GM12878 (cell line): ENCODE data around the gene CTNNA3. TPM values are rescaled to one million over a fixed set of nuclear protein-coding genes. Genes with fewer than 3 reads are reported as not detected.

Experiments
- ATAC-seq: fragments of 200-7000 bp; cut with Tn5 transposase; 3 replicates; pipeline ENCODE4 v1.9.1; 2020; ENCODE audit warnings: mild to moderate bottlenecking, moderate library complexity
- BruUV-seq: library from RNA; stranded (reverse); fragments of 400-500 nt; replicated peaks from 2 replicates; lab custom pipeline; 2021; lab: Mats Ljungman, UMichigan
- CTCF ChIA-PET: fragments of 300-600 bp; sonication (Branson Sonifier 250); formaldehyde crosslinking; extraction: SDS; loops from one replicate; lab custom pipeline; 2021; ENCODE audit warnings: inconsistent platforms; lab: Yijun Ruan, JAX
- POLR2A ChIA-PET: fragments of 350-600 bp; formaldehyde crosslinking; extraction: SDS; loops from one replicate; lab custom pipeline; 2021; ENCODE audit warnings: inconsistent platforms; lab: Charles Lee
- RAD21 ChIA-PET: fragments of 300-600 bp; sonication (Branson Sonifier 250); formaldehyde crosslinking; loops from one replicate; lab custom pipeline; 2023; ENCODE audit warnings: antibody characterized with exemption; ENCODE audit not compliant: unreplicated experiment; lab: Charles Lee
- SMC1A ChIA-PET: fragments of 300-600 bp; sonication (Branson Sonifier 250); formaldehyde crosslinking; loops from one replicate; lab custom pipeline; 2023; ENCODE audit not compliant: unreplicated experiment, uncharacterized antibody; lab: Charles Lee
- DNase-seq: peaks from one replicate; pipeline ENCODE4 v3.0.0-alpha.2; 2011; ENCODE audit warnings: low read depth, low spot score
- FAIRE-seq: peaks from 3 replicates; lab custom pipeline; 2011; peaks lifted over from hg19 to GRCh38; lab: Jason Lieb, UNC
- H2AFZ ChIP-seq: 2 replicates; pipeline ENCODE4 v1.6.0; 2011; ENCODE audit warnings: low read depth, low read length, control low read depth; ENCODE audit not compliant: control insufficient read depth
- H3K27ac ChIP-seq: 2 replicates; pipeline ENCODE4 v1.5.1; 2011; ENCODE audit warnings: control low read depth; ENCODE audit not compliant: control insufficient read depth, insufficient read depth
- H3K27me3 ChIP-seq, 2 experiments: replicated peaks in 1 of 2; 2 replicates each; pipeline versions ENCODE4 v1.6.0 to v1.6.1; 2011; ENCODE audit warnings: low read length in 1 of 2; ENCODE audit not compliant: control insufficient read depth in 2 of 2, insufficient read depth in 2 of 2
- H3K36me3 ChIP-seq, 2 experiments: 2 replicates each; pipeline ENCODE4 v1.5.1; 2011; ENCODE audit warnings: low read length in 1 of 2; ENCODE audit not compliant: control insufficient read depth in 2 of 2, insufficient read depth in 2 of 2
- H3K4me1 ChIP-seq: 2 replicates; pipeline ENCODE4 v1.6.1; 2011; ENCODE audit warnings: mild to moderate bottlenecking, low read length, moderate library complexity, mixed read lengths; ENCODE audit not compliant: control insufficient read depth, insufficient read depth
- H3K4me2 ChIP-seq: 2 replicates; pipeline ENCODE4 v1.6.0; 2011; ENCODE audit warnings: control low read depth; ENCODE audit not compliant: control insufficient read depth, insufficient read depth
- H3K4me3 ChIP-seq: fragments of 200-600 bp; sonication (generic); 2 replicates; pipeline ENCODE4 v1.5.1; 2016
- H3K79me2 ChIP-seq: 2 replicates; pipeline ENCODE4 v1.6.0; 2011; ENCODE audit warnings: low read length; ENCODE audit not compliant: control insufficient read depth, insufficient read depth
- H3K9ac ChIP-seq: 2 replicates; pipeline ENCODE4 v1.8.0; 2011; ENCODE audit warnings: low read length, control low read depth, mixed read lengths; ENCODE audit not compliant: control insufficient read depth, insufficient read depth
- H3K9me3 ChIP-seq: replicated peaks from 3 replicates; pipeline ENCODE4 v1.5.1; 2011; ENCODE audit warnings: mild to moderate bottlenecking, low read length; ENCODE audit not compliant: control insufficient read depth, insufficient read depth
- H4K20me1 ChIP-seq: 2 replicates; pipeline ENCODE4 v1.6.0; 2011; ENCODE audit not compliant: control insufficient read depth, insufficient read depth
- CBX5 ChIP-seq: sonication (generic); IDR thresholded peaks from 2 replicates; pipeline ENCODE4 v1.6.1; 2016; ENCODE audit warnings: low read depth, moderate library complexity, mild to moderate bottlenecking, inconsistent platforms
- CHD1 ChIP-seq: IDR thresholded peaks from 2 replicates; pipeline ENCODE4 v1.6.1; 2012; ENCODE audit warnings: low read depth, low read length, improper control_type of control experiment
- EGR1 ChIP-seq, 2 experiments: IDR thresholded peaks; 1 replicate in 1 of 2; 2 replicates in 1 of 2; pipeline ENCODE4 v1.6.1; 2011 to 2012; ENCODE audit warnings: low read depth in 2 of 2, low read length in 2 of 2, borderline replicate concordance in 1 of 2, mild to moderate bottlenecking in 1 of 2, moderate library complexity in 1 of 2
- ETV6 ChIP-seq, 2 experiments: fragments of 450-650 bp in 1 of 2; IDR thresholded peaks in 1 of 2; conservative IDR thresholded peaks in 1 of 2; 2 replicates each; pipeline ENCODE4 v1.6.1; 2014; ENCODE audit warnings: antibody characterized with exemption in 1 of 2, borderline replicate concordance in 1 of 2, low read depth in 1 of 2, mild to moderate bottlenecking in 1 of 2, moderate library complexity in 1 of 2
- HCFC1 ChIP-seq: fragments of 150-350 bp; IDR thresholded peaks from 2 replicates; pipeline ENCODE4 v1.6.1; 2014; ENCODE audit warnings: low read length
- KAT2A ChIP-seq: conservative IDR thresholded peaks from 2 replicates; pipeline ENCODE4 v1.6.1; 2011; ENCODE audit warnings: low read depth, low read length; ENCODE audit not compliant: control insufficient read depth
- MTA2 ChIP-seq: fragments of 450-650 bp; IDR thresholded peaks from 2 replicates; pipeline ENCODE4 v1.6.1; 2016; ENCODE audit warnings: low read depth, mild to moderate bottlenecking, moderate library complexity
- PAX8 ChIP-seq: fragments of 450-650 bp; IDR thresholded peaks from 2 replicates; pipeline ENCODE4 v1.6.1; 2017; ENCODE audit warnings: mild to moderate bottlenecking, moderate library complexity
- POU2F2 ChIP-seq: IDR thresholded peaks from 3 replicates; pipeline ENCODE4 v1.6.1; 2011; ENCODE audit warnings: low read depth, mild to moderate bottlenecking, low read length, borderline replicate concordance
- ZNF24 ChIP-seq: fragments of 450-650 bp; IDR thresholded peaks from 2 replicates; pipeline ENCODE4 v1.6.1; 2017; ENCODE audit warnings: antibody characterized with exemption, mild to moderate bottlenecking
- ZNF622 ChIP-seq: fragments of 450-650 bp; IDR thresholded peaks from 2 replicates; pipeline ENCODE4 v1.6.1; 2017; ENCODE audit warnings: mild to moderate bottlenecking, inconsistent platforms
- WGBS: methylation state at CpG from one replicate; pipeline ENCODE4 v1.1.6; 2016; ENCODE audit warnings: low lambda C conversion rate; ENCODE audit not compliant: insufficient replicate concordance, insufficient coverage; ENCODE audit errors: missing lambda C conversion rate; 5-methylcytosine and 5-hydroxymethylcytosine counted together
- in situ Hi-C: fragments of 300-500 bp; cut with MboI; formaldehyde crosslinking; loops from 9 replicates; pipeline ENCODE4 v1.14.3; 2018; ENCODE audit warnings: mixed read lengths
- intact Hi-C: fragments of 100-400 bp; cut with micrococcal nuclease; formaldehyde crosslinking; loops from one replicate; pipeline ENCODE4 v1.14.2; 2022; ENCODE audit not compliant: unreplicated experiment
- polyA plus RNA-seq, 11 experiments: library from polyadenylated mRNA; depleted of rRNA in 4 of 11; unstranded in 6 of 11; stranded (reverse) in 5 of 11; fragments of >200 nt; fragmentation: Nextera tagmentation in 4 of 11; fragmentation: Illumina TruSeq in 1 of 11; extraction: Ambion mirVana in 4 of 11; extraction: Trizol in 1 of 11; gene quantifications; 1 replicate in 1 of 11; 2 replicates in 10 of 11; pipeline versions ENCODE4 v1.2.1 to v1.2.3, GENCODE V29; 2011 to 2016; ENCODE audit warnings: inconsistent platforms in 2 of 11, missing spikeins in 2 of 11, low read depth in 1 of 11
- total RNA-seq, 4 experiments: library from RNA; depleted of rRNA in 3 of 4; stranded (reverse); fragments of >200 nt in 3 of 4; fragmentation: Illumina TruSeq in 1 of 4; extraction: Trizol in 1 of 4; gene quantifications; 2 replicates each; pipeline versions ENCODE4 v1.2.1 to v1.2.3, GENCODE V29; 2013 to 2021
- TF ChIP-seq, protein P1 (sequence below): IDR thresholded peaks from 2 replicates; pipeline ENCODE4 v1.6.1; 2011; ENCODE audit warnings: borderline replicate concordance, low read depth, mild to moderate bottlenecking, moderate library complexity, low read length; ENCODE audit not compliant: insufficient read depth, poor library complexity, severe bottlenecking
- TF ChIP-seq, protein P2 (sequence below): fragments of 450-650 bp; conservative IDR thresholded peaks from 2 replicates; pipeline ENCODE4 v1.6.1; 2017; ENCODE audit warnings: mild to moderate bottlenecking, moderate library complexity
- TF ChIP-seq, protein P3 (sequence below): fragments of 450-650 bp; IDR thresholded peaks from 2 replicates; pipeline ENCODE4 v1.6.1; 2017; ENCODE audit warnings: mild to moderate bottlenecking, low read depth, inconsistent platforms; ENCODE audit not compliant: poor library complexity, severe bottlenecking
- TF ChIP-seq, protein P4 (sequence below): fragments of 450-650 bp; IDR thresholded peaks from 2 replicates; pipeline ENCODE4 v1.6.1; 2018; ENCODE audit warnings: borderline replicate concordance, mild to moderate bottlenecking; ENCODE audit not compliant: partially characterized antibody

The CTNNA3 gene
- total and polyA plus RNA-seq, 10 of the 15 experiments (the other 5 are each of a cell fraction or from before 2014, with no cell fraction given), result under 0.01 to 4.5 (median 0.22) TPM; not detected in 2

DNA sequence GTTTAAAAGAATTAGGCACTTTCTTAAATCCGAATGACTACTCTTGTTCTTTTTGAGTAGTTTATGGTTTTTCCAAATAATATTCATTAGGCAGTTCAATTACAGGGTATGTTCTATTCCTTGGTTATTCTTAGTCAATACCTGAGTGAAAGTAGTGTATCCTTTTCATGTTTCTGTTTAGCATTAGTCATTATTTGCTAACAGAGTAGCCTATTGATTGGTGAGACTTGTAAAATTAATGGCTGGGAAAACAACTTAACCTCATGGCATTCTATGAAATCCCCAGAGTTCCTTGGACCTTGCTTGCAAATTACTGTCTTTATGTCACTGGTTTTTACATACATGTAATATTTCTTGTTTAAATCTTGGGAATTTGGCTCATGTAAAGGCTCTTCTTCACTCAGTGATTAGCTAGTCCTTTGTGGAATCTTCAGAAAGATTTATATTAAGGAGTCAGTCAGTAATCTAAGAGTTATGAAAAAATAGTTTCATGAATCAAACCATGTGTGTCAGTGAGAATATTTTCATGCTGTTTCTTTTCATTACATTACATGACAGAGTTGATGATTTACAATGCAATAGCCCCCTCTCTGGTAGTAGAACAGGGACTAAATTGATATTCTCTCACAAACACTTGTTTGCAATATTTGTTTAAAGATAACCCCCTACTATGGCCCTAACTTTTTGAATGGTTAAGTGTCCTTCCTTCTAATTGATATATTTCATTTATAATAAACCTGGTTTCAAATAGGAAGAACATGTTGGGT, 851.6 kb downstream of the CTNNA3 start:
- intact Hi-C loops, result no loop called here
- in situ Hi-C loops, result no loop called here
- Histone ChIP-seq H3K36me3 (no peaks in the 10 kb centered on the region), H3K27me3 (no peaks in the 10 kb centered on the region), H4K20me1 (no peaks in the 10 kb centered on the region), H3K4me3 (no peak overlapping the region), H3K79me2 (no peaks in the 10 kb centered on the region), H3K4me2 (no peak overlapping the region), H3K9ac (no peak overlapping the region), H2AFZ (no peak overlapping the region), H3K9me3 (no peaks in the 10 kb centered on the region), H3K4me1 (no peaks in the 10 kb centered on the region), H3K27ac (no peak overlapping the region)
- 0% methylated on average over 1 of the region's 1 CpG for WGBS
- ChIA-PET POLR2A (no interaction called here), CTCF (no interaction called here), RAD21 (no interaction called here), SMC1A (no interaction called here)
- DNase-seq, result no peak
- BruUV-seq, result no TSS peak
- no peak for ATAC-seq
- FAIRE-seq, result no peak
- TF ChIP-seq, protein P1, sequence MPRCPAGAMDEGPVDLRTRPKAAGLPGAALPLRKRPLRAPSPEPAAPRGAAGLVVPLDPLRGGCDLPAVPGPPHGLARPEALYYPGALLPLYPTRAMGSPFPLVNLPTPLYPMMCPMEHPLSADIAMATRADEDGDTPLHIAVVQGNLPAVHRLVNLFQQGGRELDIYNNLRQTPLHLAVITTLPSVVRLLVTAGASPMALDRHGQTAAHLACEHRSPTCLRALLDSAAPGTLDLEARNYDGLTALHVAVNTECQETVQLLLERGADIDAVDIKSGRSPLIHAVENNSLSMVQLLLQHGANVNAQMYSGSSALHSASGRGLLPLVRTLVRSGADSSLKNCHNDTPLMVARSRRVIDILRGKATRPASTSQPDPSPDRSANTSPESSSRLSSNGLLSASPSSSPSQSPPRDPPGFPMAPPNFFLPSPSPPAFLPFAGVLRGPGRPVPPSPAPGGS, result no peak
- TF ChIP-seq ZNF622, result no peak
- no peak for TF ChIP-seq CBX5
- no peak for TF ChIP-seq MTA2
- no peak for TF ChIP-seq KAT2A
- no peak for TF ChIP-seq ETV6 (conservative IDR thresholded peaks at IDR 0.05 in 1 of 2, IDR thresholded peaks at IDR 0.05 in 1 of 2; ENCODE audit: borderline replicate concordance in 1 of 2, low read depth in 1 of 2)
- TF ChIP-seq, protein P2, sequence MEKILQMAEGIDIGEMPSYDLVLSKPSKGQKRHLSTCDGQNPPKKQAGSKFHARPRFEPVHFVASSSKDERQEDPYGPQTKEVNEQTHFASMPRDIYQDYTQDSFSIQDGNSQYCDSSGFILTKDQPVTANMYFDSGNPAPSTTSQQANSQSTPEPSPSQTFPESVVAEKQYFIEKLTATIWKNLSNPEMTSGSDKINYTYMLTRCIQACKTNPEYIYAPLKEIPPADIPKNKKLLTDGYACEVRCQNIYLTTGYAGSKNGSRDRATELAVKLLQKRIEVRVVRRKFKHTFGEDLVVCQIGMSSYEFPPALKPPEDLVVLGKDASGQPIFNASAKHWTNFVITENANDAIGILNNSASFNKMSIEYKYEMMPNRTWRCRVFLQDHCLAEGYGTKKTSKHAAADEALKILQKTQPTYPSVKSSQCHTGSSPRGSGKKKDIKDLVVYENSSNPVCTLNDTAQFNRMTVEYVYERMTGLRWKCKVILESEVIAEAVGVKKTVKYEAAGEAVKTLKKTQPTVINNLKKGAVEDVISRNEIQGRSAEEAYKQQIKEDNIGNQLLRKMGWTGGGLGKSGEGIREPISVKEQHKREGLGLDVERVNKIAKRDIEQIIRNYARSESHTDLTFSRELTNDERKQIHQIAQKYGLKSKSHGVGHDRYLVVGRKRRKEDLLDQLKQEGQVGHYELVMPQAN, result no peak
- no peak for TF ChIP-seq CHD1
- TF ChIP-seq EGR1 (IDR thresholded peaks at IDR 0.05; ENCODE audit: borderline replicate concordance in 1 of 2, low read depth in 2 of 2, low read length in 2 of 2), result no peak
- no peak for TF ChIP-seq ZNF24
- TF ChIP-seq, protein P3, sequence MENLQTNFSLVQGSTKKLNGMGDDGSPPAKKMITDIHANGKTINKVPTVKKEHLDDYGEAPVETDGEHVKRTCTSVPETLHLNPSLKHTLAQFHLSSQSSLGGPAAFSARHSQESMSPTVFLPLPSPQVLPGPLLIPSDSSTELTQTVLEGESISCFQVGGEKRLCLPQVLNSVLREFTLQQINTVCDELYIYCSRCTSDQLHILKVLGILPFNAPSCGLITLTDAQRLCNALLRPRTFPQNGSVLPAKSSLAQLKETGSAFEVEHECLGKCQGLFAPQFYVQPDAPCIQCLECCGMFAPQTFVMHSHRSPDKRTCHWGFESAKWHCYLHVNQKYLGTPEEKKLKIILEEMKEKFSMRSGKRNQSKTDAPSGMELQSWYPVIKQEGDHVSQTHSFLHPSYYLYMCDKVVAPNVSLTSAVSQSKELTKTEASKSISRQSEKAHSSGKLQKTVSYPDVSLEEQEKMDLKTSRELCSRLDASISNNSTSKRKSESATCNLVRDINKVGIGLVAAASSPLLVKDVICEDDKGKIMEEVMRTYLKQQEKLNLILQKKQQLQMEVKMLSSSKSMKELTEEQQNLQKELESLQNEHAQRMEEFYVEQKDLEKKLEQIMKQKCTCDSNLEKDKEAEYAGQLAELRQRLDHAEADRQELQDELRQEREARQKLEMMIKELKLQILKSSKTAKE, result no peak
- no peak for TF ChIP-seq POU2F2
- TF ChIP-seq HCFC1, result no peak
- no peak for TF ChIP-seq PAX8
- TF ChIP-seq, protein P4, sequence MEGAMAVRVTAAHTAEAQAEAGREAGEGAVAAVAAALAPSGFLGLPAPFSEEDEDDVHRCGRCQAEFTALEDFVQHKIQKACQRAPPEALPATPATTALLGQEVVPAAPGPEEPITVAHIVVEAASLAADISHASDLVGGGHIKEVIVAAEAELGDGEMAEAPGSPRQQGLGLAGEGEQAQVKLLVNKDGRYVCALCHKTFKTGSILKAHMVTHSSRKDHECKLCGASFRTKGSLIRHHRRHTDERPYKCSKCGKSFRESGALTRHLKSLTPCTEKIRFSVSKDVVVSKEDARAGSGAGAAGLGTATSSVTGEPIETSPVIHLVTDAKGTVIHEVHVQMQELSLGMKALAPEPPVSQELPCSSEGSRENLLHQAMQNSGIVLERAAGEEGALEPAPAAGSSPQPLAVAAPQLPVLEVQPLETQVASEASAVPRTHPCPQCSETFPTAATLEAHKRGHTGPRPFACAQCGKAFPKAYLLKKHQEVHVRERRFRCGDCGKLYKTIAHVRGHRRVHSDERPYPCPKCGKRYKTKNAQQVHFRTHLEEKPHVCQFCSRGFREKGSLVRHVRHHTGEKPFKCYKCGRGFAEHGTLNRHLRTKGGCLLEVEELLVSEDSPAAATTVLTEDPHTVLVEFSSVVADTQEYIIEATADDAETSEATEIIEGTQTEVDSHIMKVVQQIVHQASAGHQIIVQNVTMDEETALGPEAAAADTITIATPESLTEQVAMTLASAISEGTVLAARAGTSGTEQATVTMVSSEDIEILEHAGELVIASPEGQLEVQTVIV, result no peak
